ENCODE data around the gene AFAP1.
"Not testable (repeated sequence)": the region's sequence is repeated elsewhere in the genome, so short reads cannot be mapped to it uniquely, and the experiment has no call there.

Gene AFAP1

GRCh38 chr4:7918187-7918586, 21.5 kb downstream of the AFAP1 start:
- DNase-seq (ENCODE audit: low read depth in 2 of 2, low spot score in 1 of 2), result not testable (repeated sequence)

- DNase-seq (ENCODE audit: low read depth in 2 of 2, low spot score in 1 of 2), result no peak
These were observed 22.0 kb downstream of the AFAP1 start for GRCh38 chr4:7917669-7918068.

- DNase-seq (ENCODE audit: low read depth in 2 of 2, low spot score in 1 of 2), result no peak
These were observed 23.8 kb downstream of the AFAP1 start for GRCh38 chr4:7915875-7916242.

GRCh38 chr4:7912826-7913225, 26.8 kb downstream of the AFAP1 start:
- no peak for DNase-seq (ENCODE audit: low read depth in 2 of 2, low spot score in 1 of 2)

- no peak for DNase-seq (ENCODE audit: low read depth in 2 of 2, low spot score in 1 of 2)
These were observed 28.6 kb downstream of the AFAP1 start for GRCh38 chr4:7910952-7911578.

GRCh38 chr4:7910263-7910896, 29.3 kb downstream of the AFAP1 start:
- no peak for DNase-seq (ENCODE audit: low read depth in 2 of 2, low spot score in 1 of 2)

GRCh38 chr4:7909463-7910262, 30.0 kb downstream of the AFAP1 start:
- no peak for DNase-seq (ENCODE audit: low read depth in 2 of 2, low spot score in 1 of 2)

- no peak for DNase-seq (ENCODE audit: low read depth in 2 of 2, low spot score in 1 of 2)
These were observed 31.0 kb downstream of the AFAP1 start for GRCh38 chr4:7908668-7909067.

- no peak for DNase-seq (ENCODE audit: low read depth in 2 of 2, low spot score in 1 of 2)
These were observed 32.5 kb downstream of the AFAP1 start for GRCh38 chr4:7907142-7907541.

- DNase-seq (ENCODE audit: low read depth in 2 of 2, low spot score in 1 of 2), result no peak
These were observed 33.4 kb downstream of the AFAP1 start for GRCh38 chr4:7906171-7906701.

GRCh38 chr4:7904952-7905915, 34.4 kb downstream of the AFAP1 start:
- DNase-seq (ENCODE audit: low read depth in 2 of 2, low spot score in 1 of 2), result no peak

- no peak for DNase-seq (ENCODE audit: low read depth in 2 of 2, low spot score in 1 of 2)
These were observed 35.7 kb downstream of the AFAP1 start for GRCh38 chr4:7903791-7904516.

GRCh38 chr4:7902826-7903225, 36.8 kb downstream of the AFAP1 start:
- DNase-seq (ENCODE audit: low read depth in 2 of 2, low spot score in 1 of 2), result no peak

- no peak for DNase-seq (ENCODE audit: low read depth in 2 of 2, low spot score in 1 of 2)
These were observed 37.5 kb downstream of the AFAP1 start for GRCh38 chr4:7902101-7902553.

- DNase-seq (ENCODE audit: low read depth in 2 of 2, low spot score in 1 of 2), result no peak
These were observed 38.3 kb downstream of the AFAP1 start for GRCh38 chr4:7901311-7901885.

GRCh38 chr4:7900334-7900909, 39.2 kb downstream of the AFAP1 start:
- DNase-seq (ENCODE audit: low read depth in 2 of 2, low spot score in 1 of 2), result no peak

GRCh38 chr4:7899184-7899869, 40.3 kb downstream of the AFAP1 start:
- no peak for DNase-seq (ENCODE audit: low read depth in 2 of 2, low spot score in 1 of 2)

- no peak for DNase-seq (ENCODE audit: low read depth in 2 of 2, low spot score in 1 of 2)
These were observed 41.3 kb downstream of the AFAP1 start for GRCh38 chr4:7898385-7898784.

- DNase-seq (ENCODE audit: low read depth in 2 of 2, low spot score in 1 of 2), result no peak
These were observed 41.9 kb downstream of the AFAP1 start for GRCh38 chr4:7897811-7898210.

Measured in stimulated activated CD8-positive, alpha-beta memory T cell treated with anti-CD3 and anti-CD28 coated beads, Interleukin-4, amount 100 ng/mL, for 4 hours (primary cell).